22Rv1 (cell line): ENCODE results near the gene ZRANB3.

ENCODE experiments used
- ZFX ChIP-seq: fragments of 450-650 bp; IDR thresholded peaks from 2 replicates; pipeline ENCODE4 v1.6.1; 2017; ENCODE audit warnings: antibody characterized with exemption, borderline replicate concordance
- TF ChIP-seq, protein P1 (sequence below): fragments of 450-650 bp; IDR thresholded peaks from 2 replicates; pipeline ENCODE4 v1.5.1; 2017; ENCODE audit warnings: mild to moderate bottlenecking

DNA sequence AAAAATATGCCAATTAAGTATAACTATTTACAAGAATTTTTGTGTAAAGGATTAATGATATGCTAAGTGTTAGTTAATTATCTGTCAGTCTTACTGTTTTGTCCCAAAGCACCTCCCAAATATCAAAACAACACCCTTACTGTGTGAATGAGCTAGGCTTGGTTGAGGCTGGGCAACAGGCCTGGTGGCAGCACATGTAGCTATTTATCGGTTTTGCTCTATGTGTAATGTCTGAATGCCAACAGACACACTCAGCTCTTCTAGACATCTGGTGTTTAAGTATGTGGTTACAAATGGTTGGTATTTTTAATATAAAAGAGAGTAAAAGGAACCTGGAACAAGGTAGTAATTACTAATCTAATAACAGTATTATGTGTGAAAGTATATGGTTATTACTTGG lies 303.6 kb downstream of the ZRANB3 start:
- TF ChIP-seq, protein P1, sequence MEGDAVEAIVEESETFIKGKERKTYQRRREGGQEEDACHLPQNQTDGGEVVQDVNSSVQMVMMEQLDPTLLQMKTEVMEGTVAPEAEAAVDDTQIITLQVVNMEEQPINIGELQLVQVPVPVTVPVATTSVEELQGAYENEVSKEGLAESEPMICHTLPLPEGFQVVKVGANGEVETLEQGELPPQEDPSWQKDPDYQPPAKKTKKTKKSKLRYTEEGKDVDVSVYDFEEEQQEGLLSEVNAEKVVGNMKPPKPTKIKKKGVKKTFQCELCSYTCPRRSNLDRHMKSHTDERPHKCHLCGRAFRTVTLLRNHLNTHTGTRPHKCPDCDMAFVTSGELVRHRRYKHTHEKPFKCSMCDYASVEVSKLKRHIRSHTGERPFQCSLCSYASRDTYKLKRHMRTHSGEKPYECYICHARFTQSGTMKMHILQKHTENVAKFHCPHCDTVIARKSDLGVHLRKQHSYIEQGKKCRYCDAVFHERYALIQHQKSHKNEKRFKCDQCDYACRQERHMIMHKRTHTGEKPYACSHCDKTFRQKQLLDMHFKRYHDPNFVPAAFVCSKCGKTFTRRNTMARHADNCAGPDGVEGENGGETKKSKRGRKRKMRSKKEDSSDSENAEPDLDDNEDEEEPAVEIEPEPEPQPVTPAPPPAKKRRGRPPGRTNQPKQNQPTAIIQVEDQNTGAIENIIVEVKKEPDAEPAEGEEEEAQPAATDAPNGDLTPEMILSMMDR: no peak
- no peak for TF ChIP-seq ZFX
